ENCODE measurements around the gene EMID1.

The EMID1 gene

DNA sequence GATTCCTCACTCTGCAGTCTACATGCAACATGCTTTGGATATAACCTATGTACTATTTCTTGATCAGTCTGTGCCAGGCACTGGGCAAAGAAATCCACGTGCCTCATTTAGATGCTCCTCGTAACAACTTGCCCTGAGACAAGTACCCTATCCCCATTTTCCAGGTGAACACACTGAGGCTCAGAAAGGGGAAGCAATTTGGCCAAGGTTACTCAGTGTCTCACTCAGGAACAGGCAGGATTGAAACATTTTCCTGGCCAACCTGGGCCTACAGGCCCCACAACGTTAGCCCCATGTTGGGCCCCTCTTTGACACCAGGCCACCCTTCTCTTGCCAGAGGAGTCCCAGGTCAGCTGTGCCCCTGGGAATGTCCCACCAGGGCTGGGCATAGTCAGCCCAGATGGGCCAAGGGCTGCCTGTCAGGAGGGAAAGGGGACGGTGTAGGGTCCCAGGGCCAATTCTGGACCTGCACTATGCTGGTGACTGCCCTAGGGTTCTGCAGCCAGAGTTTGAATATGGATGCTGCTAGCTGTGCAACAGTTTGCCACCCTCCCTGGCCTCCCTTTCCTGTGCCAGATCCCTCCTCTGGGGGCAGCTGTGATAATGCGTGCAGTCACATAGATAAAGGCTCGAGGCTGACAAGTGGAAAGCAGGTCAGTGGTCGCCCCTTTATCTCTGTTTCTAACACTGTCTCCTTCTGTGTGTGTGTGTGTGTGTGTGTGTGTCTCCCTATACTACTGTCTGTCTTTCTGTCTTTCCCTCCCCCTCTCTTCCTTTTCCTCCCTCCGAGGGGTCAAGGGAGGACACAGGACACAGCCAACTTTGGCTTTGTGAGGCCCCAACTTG lies 10.4 kb upstream of the EMID1 start:
- no peak for DNase-seq (ENCODE audit: low spot score)

DNA sequence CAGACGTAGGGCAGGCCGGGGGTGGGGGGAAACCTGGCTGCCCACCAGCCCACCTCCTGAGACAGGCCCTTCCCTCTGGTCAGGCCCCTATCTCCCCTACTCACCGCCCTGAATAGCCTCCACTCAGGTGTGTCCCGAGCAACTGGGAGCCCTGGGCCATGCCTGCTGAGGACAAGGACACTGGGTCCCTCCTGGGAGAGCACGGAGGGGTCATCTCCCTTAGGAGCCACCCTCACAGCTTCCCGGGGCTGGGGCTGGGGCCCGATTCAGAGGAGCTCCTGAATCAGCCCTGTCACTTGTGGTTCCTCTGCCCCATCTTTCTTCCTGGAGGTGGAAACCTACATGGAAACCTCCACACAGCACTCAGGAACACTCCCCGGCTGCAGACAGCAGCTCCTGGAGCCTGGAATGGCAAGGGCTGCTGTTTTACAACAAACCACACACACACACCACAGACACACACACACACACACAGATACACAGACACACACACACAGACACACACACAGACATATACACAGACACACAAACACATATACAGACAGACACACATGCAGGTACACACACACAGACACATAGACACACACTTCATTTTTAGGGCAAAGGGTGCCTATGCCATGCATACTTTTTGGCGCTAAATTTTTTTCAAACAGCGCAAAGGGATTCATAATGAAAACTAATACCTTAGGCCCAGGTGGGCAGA lies 9.6 kb upstream of the EMID1 start:
- no peak for DNase-seq (ENCODE audit: low spot score)

DNA sequence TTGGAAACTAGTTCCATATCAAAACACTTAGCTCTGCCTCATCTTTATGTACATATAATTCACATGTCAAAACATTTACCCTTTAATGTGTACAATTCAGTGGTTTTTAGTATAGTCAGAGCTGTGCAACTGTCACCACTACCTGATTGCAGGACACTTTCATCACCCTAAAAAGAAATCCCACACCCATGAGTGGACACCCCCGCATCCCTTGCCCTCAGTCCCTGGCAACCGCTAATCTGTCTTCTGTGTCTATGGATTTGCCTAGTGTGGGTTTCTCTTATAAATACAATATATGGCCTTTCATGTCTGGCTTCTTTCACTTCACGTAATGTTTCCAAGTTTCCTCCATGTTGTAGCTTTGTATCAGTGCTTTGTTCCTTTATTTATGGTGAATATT lies 8.6 kb upstream of the EMID1 start:
- DNase-seq (ENCODE audit: low spot score) = no peak

DNA sequence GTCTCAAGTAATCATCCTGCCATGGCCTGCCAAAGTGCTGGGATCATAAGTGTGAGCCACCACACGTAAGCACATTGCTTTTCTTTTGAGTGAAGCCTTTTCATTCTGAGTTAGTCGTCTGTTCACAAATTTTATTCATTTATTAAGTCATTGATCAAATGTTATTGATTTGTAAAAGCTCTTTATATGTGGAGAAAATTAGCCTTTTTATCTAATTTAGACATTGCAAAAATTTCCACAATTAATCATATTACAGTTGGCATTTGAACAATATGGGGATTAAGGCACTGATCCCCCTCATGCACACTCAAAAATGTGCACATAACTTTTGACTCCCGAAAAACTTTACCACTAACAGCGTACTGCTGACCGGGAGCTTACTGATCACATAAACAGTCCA lies 7.5 kb upstream of the EMID1 start:
- DNase-seq (ENCODE audit: low spot score) = no peak

DNA sequence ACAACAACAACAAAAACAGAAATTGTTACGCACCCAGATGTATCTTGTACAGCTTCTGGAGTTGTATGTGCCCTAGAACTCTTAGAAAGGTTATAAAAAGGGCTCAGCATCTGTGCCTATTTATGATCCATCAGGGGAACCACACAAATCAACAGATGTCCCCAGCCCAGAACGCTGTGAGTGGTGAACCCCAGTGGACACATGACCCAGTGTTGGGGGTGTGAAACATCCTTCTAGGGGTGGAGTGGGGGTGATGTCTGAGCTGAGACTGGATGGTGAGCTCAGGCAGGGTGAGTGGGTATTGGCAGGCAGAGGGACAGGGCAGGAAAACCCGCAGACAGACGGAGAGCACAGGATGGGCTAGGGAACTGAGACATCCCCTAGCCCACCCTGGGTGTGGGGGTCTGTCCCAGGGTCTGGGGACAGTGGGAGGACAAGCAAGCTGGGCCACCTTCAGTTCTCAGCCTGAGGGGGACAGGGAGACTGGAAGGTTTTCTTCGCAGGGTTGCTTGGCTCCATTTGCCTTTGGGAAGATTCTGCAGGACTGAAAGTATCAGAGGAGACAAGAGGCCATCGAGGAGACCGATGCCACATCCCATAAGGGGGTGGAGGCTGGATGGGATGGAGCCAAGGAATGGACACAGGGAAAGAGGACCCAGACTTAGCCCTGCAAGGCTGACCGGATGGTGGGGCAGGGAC lies 5.8 kb upstream of the EMID1 start:
- DNase-seq (ENCODE audit: low spot score) = no peak

DNA sequence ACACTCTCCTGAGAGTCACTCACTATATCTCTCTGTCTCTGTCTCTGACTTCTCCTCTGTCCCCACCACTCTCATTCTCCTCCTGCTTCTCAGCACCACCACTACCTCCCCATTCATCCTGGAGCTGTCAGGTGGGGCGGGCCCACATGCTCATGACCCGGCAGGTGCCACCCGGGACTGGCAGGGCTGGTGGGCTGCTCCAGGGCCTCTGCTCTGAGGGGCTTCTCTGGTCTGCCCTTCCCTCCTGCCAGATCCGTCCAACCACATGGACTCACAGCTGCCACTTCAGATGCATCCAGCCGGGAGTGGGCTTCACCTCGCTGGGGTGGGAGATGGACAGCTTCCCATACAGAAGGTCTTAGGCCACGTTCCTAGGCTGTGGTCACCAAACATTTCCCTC lies 4.8 kb upstream of the EMID1 start:
- DNase-seq (ENCODE audit: low spot score) = no peak

DNA sequence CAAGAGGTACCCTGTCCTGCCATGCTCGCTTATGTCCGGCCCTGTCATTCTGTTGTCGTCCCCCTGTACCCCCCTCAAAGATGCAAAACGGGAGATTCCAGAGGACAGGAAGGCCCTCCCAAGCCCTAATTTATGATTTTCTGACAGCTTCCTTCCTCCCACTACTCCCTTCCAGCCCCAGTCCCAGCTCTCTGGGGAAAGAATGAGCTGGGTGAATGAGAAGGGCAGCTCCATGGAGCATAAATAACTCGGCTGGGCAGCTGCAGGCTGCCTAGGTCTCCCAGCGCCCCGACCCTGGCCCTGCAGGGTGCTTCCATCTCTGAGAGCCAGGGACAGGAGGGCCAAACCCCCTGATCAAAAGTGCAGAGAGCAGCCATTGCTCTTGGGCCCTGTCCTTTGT lies 3.9 kb upstream of the EMID1 start:
- no peak for DNase-seq (ENCODE audit: low spot score)

DNA sequence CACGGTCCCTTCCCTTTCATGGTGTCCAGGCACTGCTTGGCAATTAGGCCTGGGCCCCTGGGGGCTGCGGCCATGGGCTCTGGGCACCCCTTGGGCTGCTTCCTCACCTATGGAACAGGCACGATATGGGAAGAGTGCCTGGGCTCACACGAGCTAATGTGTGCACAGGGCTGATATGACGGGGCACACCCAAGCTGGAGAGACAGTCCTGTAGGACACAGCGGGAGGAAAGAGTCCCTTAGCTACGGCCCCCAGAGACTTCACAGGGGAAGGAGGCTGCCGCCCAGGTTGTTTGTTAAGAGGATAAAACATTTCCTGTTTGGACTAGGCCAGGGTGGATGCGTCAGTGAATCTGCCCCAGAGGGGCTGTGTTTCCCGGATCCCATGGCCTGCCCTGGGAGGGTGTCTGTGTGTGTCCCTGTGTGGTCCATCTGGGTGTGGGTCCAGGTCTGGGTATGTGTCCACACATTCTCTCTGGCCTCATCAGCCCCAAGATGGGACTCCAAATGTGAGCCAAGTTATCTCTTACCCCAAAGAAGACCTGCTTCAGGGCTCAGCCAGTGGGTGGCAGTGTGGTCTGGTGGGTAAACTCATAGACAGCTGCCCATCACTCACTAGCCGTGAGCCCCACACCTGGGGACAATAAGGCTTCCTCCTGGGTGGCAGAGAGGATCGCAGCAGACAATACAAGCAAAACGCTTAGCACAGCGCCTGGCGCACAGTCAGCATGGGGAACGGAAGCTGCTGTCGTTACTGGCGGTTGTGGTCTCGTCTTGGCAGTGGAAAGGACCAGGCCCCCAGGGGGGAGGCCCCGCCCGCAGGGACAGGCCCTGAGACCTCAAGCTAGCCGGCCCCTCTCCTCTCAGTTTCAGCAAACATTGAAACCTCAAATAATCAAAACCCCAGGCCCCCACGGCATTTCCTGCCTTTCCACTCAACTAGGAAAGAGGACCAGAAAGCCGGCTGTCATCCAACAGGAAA lies 3.2 kb upstream of the EMID1 start:
- DNase-seq (ENCODE audit: low spot score) = peak; percentile 46

DNA sequence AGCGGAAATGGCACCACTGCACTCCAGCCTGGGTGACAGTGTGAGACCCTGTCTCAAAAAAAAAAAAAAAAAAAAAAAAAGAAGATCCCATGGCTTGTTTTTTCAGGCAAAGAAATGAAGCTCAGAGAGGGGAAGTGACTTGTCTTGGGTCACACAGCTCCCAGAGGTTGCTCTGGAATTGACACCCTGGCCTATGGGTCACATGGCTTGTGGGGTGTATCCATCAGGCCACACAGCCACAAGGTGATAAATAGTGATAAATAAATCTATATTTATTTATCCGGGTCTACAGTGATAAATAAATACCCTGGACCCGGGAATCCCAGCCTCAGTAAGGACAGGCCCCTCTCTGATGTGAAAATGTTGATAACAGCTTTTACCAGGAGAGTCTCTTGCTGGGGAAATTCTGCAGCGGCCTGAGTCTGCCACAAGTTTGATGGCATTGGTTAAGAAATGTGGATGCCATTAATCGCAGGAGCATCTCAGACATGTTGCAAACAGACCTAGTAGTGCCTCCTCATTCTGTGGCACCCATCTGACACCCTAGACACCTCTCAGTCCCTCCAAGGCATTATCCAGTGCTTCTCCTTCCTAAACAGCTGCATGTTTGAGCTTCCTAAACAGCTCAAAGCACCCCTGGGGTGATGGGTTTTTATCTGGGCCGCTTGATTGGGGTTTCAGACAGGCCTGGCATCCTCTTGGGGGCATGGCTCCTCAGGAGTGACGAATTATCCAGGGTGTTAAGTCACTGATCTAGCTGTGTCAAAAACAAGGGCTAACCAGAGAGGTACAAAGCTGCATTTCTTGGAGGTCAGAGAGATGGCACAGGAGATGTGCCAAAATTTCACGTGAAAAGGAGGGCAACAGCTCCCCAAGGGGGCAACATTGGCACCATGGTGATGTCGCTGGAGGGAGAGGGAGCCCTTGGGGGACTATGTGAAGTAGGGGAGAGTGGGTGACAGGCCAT lies 1.9 kb upstream of the EMID1 start:
- DNase-seq (ENCODE audit: low spot score) = no peak

DNA sequence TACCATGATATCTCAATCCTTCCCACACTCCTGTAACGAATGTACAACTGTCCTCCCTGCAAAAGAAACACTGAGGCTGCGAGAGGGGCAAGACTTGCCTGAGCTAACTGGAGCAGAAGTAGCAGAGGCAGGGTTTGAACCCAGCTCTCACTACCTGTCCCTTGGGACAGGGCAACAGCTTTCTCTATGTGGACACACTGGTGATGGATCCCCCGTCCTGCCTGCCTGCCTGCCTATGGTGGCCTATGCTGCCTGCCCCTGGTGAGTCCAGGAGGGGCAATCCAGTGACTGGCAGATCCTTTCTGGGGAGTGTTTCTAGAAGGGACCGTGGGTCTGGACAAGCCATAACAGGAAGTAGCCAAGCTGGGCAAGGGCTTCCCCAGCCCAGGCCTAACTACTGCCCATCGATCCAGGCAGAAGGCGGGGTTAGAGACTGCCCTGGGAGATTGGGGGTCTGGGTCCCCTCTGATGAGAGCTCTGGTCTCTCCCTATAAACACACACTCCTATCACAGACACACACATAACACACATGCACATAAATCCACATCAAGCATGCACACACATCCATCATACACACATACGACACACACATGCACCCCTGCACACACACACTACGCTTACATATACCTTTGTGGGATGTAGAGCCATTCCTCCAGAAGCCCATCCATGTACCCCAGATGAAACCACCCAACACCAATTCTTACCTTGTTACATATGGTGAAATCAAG lies 1.1 kb upstream of the EMID1 start:
- DNase-seq (ENCODE audit: low spot score) = no peak

DNA sequence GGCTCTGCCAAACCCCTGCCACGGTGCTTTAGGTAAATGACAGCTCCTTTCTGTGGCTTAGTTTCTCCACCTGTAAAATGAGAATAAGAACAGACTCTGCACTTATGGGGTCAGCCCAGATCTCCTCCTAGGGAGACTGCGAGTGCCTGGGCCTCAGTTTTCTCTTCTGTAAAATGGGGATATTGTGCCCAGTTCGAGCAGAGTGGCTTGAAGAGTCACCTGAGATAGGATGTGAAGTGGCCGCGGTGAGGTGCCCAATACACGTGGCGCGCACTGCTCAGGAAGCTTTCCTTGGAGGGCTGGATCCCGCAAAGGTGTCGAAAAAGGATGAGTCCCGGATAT lies 473 bp upstream of the EMID1 start:
- DNase-seq (ENCODE audit: low spot score) = no peak

DNA sequence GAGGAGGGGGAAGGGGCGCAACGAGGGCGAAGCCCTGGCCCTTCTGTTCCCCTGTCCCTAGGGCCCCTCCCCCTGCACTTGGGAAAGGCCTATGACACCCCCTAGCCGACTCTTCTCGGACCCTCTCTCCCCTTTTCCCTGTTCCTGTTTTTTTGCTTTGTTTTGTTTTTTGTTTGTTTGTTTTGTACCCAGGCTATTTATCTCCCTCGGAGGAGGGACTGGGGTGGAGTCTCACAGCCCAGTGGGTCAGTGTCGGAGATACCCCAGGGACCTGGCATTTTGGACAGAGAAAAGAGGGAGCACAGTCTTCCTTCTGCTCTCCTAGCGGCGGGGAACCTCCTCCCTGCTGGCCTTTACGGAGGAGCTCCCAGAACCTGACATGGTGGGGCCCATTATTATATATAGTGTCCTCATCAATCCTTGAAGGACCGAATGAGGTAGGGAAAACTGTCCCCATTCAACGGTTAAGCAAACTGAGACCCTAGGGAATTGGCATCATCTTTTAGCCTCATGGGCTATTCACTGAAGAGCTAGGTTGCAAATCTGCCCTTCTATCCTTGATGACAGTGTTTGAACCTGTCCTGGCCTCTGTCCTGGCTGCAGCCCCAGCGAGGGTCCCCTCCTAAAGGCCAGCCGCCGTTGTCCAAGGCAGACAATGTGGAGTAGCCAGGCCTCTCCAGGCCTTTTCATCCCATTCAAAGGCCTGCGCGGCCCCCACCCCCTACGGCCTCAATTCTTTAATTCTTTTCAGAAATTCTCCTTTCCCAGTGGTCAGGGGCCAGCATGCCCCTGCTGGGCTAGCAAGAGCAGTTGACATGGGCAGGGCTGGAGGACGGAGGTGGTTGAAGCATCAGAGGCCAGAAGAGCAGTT lies 911 bp downstream of the EMID1 start:
- no peak for DNase-seq (ENCODE audit: low spot score)

DNA sequence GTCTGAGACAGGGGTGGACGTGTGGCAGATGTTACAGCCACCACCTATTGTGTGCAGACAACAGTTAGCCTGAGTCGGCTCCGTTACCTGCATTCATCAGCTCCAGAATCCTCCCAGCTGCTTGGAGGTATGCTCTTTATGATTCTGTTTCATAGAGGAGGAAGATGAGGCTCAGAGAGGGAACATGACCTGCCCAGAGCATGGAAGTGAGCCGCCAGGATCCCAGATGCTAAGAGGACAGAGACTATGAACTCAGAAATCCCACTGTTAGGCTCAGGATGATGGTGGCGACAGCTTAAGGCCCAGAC lies 1.5 kb downstream of the EMID1 start:
- DNase-seq (ENCODE audit: low spot score) = no peak

DNA sequence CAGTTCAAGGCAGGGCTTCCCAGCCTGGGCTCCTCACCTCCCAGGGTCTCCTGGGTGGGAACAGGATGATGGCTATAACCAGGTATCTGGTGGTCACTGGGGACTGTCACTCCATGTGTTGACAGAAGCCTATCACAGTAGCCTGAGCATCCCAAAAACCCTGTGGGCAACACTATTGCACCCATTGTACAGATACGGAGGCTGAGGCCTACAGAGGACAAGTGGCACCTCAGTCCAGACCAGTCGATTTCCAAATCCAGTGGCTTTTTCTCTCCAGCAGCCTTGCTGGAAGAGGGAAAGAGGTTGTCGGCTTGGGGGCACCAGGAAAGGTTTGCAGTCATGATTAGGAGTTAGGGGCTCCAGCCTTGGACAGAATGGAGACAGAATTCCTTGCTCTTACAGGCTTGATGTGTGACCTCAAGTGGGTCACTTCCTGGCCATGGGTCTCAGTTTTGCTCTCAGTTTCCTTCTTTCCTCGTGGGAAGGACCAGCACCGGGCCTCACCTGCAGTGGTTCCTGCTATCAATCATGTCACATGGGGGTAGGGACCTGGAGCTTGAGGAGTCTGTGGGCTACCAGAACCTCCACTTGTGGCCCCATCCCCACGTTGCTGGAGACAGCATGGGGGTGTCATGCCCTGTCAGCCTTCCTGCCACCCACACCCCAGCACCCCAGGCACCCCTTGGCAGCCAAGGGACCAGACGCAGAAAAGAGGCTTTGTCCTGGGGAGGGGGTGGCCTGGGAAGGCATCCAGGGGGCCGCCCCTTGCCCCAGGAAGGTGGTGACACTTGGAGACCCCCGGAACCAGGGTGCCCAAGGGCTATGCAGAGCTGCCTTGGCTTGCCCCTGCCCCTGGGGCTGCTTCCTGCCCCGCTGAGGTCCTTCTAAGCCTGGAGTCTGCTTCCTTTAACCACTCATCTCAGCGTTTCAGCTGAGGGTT lies 2.1 kb downstream of the EMID1 start:
- no peak for DNase-seq (ENCODE audit: low spot score)

DNA sequence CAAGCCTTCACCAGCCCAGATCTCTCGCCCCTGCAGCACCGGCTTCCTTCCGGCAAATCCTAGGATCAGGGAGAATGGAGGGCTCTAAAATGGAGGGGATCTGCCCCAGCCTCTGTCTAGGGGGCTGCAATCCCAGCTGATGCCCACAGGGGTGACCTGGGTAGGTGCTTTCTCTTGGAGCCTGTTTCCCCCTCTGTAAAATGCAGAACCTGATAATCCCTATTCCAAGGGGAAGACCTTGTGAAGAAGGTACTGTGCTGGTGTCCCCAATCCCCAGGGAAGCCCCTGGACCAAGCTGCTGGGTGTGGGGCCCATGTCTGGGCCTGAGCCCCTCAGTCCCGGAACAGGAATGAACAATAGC lies 2.8 kb downstream of the EMID1 start:
- no peak for DNase-seq (ENCODE audit: low spot score)

DNA sequence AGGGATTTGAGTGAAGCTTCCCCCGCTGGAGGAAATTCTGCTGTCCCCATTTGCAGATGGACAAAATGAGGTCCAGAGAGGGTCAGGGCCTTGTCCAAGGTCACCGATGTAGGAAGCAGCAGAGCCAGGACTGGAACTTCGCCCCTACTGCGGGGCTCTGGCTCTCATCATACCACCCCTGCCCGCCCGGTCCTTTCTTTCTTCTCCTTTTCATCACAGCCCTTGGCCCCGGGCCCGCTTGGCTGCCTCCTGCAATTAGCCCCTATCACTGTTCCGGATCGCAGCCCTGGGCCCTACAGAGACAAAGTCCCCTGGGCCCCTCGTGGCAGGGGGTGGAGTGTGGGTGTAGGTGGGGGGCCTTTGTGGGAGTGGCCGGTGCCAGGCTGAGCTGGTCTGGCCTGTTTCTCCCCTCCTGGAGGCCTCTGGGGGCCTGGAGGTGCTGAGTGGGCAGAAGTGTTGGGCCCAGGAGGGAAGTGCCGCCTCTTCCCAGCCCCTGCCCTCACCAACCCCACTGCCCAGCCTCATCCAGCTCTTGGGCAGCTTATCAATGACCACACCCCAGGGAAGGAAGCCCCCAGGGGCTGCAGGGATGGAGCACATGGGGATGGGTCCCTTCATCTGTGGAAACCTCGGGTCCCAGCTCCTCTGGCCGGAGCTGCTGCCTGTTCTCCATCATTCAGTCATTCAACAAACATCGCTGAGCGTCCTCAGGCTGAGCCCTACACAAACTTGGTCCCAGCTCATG lies 3.4 kb downstream of the EMID1 start:
- DNase-seq (ENCODE audit: low spot score) = no peak

DNA sequence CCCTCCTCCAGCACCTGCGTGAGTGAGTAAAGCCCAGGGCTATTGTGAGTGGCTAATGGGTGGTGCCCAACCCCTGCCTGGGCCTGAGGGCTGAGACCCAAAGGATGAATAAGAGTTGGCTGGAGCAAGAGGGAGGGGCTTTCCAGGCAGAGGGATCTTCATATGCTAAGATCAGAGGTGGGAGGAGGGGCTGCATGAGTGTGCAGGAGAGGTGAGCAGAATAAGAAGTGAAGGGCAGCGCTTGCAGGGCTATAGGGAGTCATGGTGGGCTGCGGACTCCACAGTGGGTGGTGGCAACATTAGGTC lies 3.9 kb downstream of the EMID1 start:
- no peak for DNase-seq (ENCODE audit: low spot score)

DNA sequence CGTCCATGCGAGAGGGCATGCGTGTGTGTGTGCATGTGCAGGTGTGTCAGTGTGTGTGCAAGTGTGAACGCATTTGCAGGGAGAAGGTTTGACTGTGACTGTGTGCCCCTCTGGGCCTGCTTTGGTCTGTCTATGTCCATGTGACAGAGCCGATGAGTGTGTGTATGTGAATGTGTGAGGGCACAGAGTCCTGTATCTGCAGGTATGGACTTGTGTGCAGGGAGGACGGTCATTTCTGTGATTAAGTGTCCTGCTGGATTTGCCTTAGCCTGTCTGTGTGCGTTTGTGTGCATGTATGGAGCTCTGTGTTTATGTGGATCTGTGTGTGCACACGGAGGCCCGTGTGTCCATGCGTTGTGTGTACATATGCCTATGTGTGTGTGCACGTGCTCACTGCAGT lies 5.4 kb downstream of the EMID1 start:
- no peak for DNase-seq (ENCODE audit: low spot score)
